AG04449 (cell line): ENCODE measurements around the gene EIF4G1.
A peak's percentile ranks its signal among the peaks of the same experiment; 100 is the strongest.

Experiments used
- CTCF ChIA-PET: fragments of 350-600 bp; formaldehyde crosslinking; extraction: SDS; loops from one replicate; lab custom pipeline; 2021; ENCODE audit warnings: antibody characterized with exemption; lab: Yijun Ruan, JAX
- POLR2A ChIA-PET: fragments of 400-600, 350-600 bp; formaldehyde crosslinking; extraction: SDS; loops from one replicate; lab custom pipeline; 2020; ENCODE audit warnings: antibody characterized with exemption, inconsistent platforms; lab: Yijun Ruan, JAX
- DNase-seq: peaks from one replicate; pipeline ENCODE4 v3.0.0-alpha.2; 2010; ENCODE audit warnings: low read depth, low spot score
- H3K4me3 ChIP-seq: 2 replicates; pipeline ENCODE4 v1.5.1; 2011; ENCODE audit warnings: low read depth, mild to moderate bottlenecking, control low read depth, low read length
- CTCF ChIP-seq: IDR thresholded peaks from one replicate; pipeline ENCODE4 v1.5.1; 2011; ENCODE audit warnings: mild to moderate bottlenecking, moderate library complexity, low read length, control low read depth, inconsistent platforms; ENCODE audit not compliant: insufficient read depth; ENCODE audit errors: missing control alignments

Gene EIF4G1

GRCh38 chr3:184344579-184345316, 30.3 kb downstream of the EIF4G1 start:
- ChIA-PET CTCF (interaction anchor here (1.0 to 5.0 kb wide), 8 partner anchors 7 to 449 kb away, joined by 3 to 40 read pairs (median 4); partner anchors contain the start of gene FAM131A), POLR2A (no interaction called here)
- no peak for TF ChIP-seq CTCF
- no peak for DNase-seq
- H3K4me3 ChIP-seq = no peak overlapping the region

GRCh38 chr3:184345317-184346144, 31.1 kb downstream of the EIF4G1 start:
- ChIA-PET POLR2A (no interaction called here), CTCF (interaction anchor here (1.0 to 5.0 kb wide), 11 partner anchors 8 to 450 kb away, joined by 3 to 40 read pairs (median 3); partner anchors contain the start of gene FAM131A)
- H3K4me3 ChIP-seq = no peak overlapping the region
- DNase-seq = no peak
- TF ChIP-seq CTCF = peak; percentile 50

- ChIA-PET POLR2A (no interaction called here), CTCF (interaction anchor here (1.2 to 2.3 kb wide), 4 partner anchors 8 to 168 kb away, joined by 4 to 15 read pairs (median 6); partner anchors contain the start of gene FAM131A)
- H3K4me3 ChIP-seq = no peak overlapping the region
- no peak for TF ChIP-seq CTCF
- DNase-seq = no peak
Observed at GRCh38 chr3:184346480-184347190, 32.2 kb downstream of the EIF4G1 start.

GRCh38 chr3:184347321-184348056, 33.1 kb downstream of the EIF4G1 start:
- TF ChIP-seq CTCF = no peak
- POLR2A ChIA-PET = interaction anchor here (0.9 kb wide), 1 partner anchor 14 kb away, joined by 4 read pairs; no protein-coding TSS in a partner anchor
- DNase-seq = no peak
- CTCF ChIA-PET = interaction anchor here (1.2 to 2.6 kb wide), 7 partner anchors 7 to 196 kb away, joined by 4 to 20 read pairs (median 6); partner anchors contain the start of gene FAM131A
- no peak overlapping the region for H3K4me3 ChIP-seq

GRCh38 chr3:184348057-184348382, 33.6 kb downstream of the EIF4G1 start:
- no peak for TF ChIP-seq CTCF
- DNase-seq = no peak
- H3K4me3 ChIP-seq = no peak overlapping the region
- POLR2A ChIA-PET = interaction anchor here (0.9 kb wide), 1 partner anchor 14 kb away, joined by 4 read pairs; no protein-coding TSS in a partner anchor
- CTCF ChIA-PET = interaction anchor here (1.4 to 2.6 kb wide), 5 partner anchors 8 to 196 kb away, joined by 3 to 20 read pairs (median 5); no protein-coding TSS in a partner anchor
